IPS-15b (cell line): ENCODE data around the gene IER5L.
"Not testable (repeated sequence)": the region's sequence is repeated elsewhere in the genome, so short reads cannot be mapped to it uniquely, and the experiment has no call there.

Source experiments
- H3K27me3 ChIP-seq: one replicate; pipeline ENCODE4 v1.6.1; 2013; ENCODE audit warnings: low read length; ENCODE audit not compliant: control insufficient read depth, insufficient read depth
- H3K36me3 ChIP-seq: one replicate; pipeline ENCODE4 v1.6.1; 2013; ENCODE audit warnings: low read length; ENCODE audit not compliant: control insufficient read depth, insufficient read depth
- H3K4me1 ChIP-seq: one replicate; pipeline ENCODE4 v1.6.1; 2013; ENCODE audit warnings: mild to moderate bottlenecking, low read length; ENCODE audit not compliant: control insufficient read depth, insufficient read depth
- H3K4me3 ChIP-seq: one replicate; pipeline ENCODE4 v1.5.1; 2013; ENCODE audit warnings: low read depth, low read length
- H3K9ac ChIP-seq: one replicate; pipeline ENCODE4 v1.6.1; 2013; ENCODE audit warnings: low read depth, mild to moderate bottlenecking, low read length
- H3K9me3 ChIP-seq: one replicate; pipeline ENCODE4 v1.6.1; 2013; ENCODE audit warnings: mild to moderate bottlenecking, low read length; ENCODE audit not compliant: control insufficient read depth, insufficient read depth

IER5L gene

DNA sequence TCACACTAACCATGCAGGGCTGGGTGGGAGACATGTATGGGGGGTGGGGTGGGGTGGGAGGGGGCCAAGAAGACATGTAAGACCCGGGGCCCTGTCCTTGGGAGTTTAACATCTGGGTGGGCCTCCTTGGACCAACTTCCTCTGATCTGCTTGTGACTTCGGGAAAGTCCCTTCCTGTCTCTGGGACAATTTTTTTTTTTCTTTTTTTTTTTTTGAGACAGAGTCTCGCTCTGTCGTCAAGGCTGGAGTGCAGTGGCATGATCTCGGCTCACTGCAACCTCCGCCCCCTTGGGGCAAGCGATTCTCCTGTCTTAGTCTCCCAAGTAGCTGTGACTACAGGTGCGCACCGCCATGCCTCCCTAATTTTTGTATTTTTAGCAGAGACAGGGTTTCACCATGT is 23.8 kb upstream of the IER5L start:
- peaks cover 2% of the 10 kb centered on the region for H3K4me1 ChIP-seq
- H3K27me3 ChIP-seq = peaks cover 25% of the 10 kb centered on the region
- H3K36me3 ChIP-seq = no peaks in the 10 kb centered on the region
- H3K9ac ChIP-seq = no peak overlapping the region
- no peak overlapping the region for H3K4me3 ChIP-seq
- H3K9me3 ChIP-seq = no peaks in the 10 kb centered on the region

DNA sequence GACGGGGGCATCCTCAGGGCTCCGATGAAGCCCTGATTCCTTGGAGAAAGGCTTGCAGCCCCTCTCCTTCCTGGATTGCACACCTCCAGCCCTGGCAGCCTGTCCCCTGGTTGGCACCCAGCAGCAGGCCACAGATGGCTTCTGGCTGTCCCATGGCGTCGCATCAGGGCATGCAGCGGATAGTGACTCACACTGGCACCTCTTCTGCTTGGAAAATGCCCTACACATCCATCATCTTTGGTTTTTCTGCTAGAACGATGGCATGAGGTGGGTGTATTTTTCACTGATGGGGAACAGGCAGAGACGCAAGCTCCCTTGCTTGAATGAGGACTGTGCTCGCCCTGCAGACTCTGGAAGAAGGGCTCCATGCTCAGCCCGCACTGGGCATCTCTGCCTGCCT is 23.2 kb upstream of the IER5L start:
- H3K9me3 ChIP-seq = no peaks in the 10 kb centered on the region
- peaks cover 25% of the 10 kb centered on the region for H3K27me3 ChIP-seq
- H3K4me3 ChIP-seq = no peak overlapping the region
- H3K4me1 ChIP-seq = peaks cover 2% of the 10 kb centered on the region
- no peaks in the 10 kb centered on the region for H3K36me3 ChIP-seq
- no peak overlapping the region for H3K9ac ChIP-seq

DNA sequence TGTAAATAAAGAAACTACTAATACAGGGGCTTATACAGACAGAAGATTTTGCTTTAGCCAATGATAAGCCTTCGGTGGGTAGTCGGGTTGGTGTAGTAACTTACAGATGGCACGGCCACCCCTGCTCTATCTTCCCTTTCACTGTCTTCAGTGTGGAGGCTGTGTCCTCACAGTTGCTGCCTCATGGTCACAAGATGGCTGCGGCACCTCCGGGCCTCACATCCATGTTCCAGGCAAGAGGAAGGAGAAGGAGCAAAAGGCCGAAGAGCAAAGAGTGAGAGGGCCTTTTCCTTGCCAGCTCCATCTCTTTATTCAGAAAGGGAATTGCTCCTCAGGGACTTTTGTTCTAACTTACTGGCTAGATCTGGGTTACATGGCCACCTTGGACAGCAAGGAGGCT is 22.2 kb upstream of the IER5L start:
- no peaks in the 10 kb centered on the region for H3K9me3 ChIP-seq

DNA sequence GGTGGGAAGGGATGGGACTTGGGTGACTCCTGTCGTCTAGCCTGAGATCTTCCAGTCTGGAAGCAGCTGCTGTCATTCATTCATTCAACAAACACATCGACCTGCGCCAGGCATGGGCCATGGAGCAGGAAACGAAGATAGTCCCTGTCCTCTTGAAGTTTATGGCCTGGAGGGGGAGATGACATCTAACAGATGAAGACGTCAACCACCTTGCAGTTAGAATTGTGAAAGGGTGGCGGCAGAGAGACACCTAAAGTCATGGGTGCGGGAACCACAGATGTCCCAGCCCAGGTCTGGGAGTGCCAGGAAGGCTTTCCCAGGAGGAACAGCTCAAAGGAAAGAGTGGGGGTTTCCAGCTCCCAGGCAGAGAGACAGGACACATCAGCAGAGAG is 21.0 kb upstream of the IER5L start:
- Histone ChIP-seq H3K4me1 (peaks cover 2% of the 10 kb centered on the region), H3K27me3 (peaks cover 37% of the 10 kb centered on the region), H3K36me3 (no peaks in the 10 kb centered on the region), H3K9ac (no peak overlapping the region), H3K9me3 (no peaks in the 10 kb centered on the region), H3K4me3 (no peak overlapping the region)

More for the DNA sequence above, 22.2 kb upstream of the IER5L start:
- Histone ChIP-seq H3K36me3 (no peaks in the 10 kb centered on the region), H3K4me1 (peaks cover 2% of the 10 kb centered on the region), H3K27me3 (peaks cover 32% of the 10 kb centered on the region), H3K4me3 (no peak overlapping the region), H3K9ac (no peak overlapping the region)

DNA sequence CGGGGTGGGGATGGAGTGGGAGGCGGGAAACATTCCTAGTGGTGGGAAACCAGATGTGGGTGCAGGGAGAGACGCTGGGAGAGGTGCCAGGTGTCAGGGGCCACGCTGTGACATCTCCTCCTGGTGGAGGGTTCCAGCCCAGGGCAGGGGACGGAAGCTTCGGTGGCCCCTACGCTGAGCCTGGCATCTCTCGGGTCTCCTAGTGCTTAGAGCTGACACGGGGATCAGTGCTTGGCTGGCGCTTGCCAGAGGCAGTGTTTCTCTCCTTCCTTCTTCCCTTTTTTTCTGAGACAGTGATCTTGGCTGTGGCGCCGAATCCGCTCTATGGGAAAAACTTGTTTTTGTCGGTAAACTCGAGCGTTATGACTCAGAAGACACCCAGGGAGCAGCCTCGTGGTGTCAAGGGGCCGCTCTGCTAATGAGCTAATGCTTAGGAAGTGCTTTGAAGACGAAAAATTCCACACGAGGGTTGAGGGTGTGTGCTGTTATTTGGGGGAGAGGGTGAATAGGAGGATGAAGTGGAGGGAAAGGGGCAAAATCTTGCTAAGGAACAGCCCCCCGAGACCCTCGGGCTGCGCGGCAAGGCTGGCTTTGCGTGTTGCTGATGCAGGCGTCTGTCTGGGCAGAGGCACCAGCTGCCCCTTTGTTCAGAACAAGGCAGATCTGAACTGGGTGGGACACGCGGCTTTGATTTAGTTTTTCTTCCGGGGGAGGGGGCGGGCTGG is 20.4 kb upstream of the IER5L start:
- Histone ChIP-seq H3K9me3 (no peaks in the 10 kb centered on the region), H3K4me1 (peaks cover 4% of the 10 kb centered on the region), H3K9ac (no peak overlapping the region), H3K36me3 (no peaks in the 10 kb centered on the region), H3K27me3 (peaks cover 38% of the 10 kb centered on the region), H3K4me3 (peak overlapping the region; percentile 6)

DNA sequence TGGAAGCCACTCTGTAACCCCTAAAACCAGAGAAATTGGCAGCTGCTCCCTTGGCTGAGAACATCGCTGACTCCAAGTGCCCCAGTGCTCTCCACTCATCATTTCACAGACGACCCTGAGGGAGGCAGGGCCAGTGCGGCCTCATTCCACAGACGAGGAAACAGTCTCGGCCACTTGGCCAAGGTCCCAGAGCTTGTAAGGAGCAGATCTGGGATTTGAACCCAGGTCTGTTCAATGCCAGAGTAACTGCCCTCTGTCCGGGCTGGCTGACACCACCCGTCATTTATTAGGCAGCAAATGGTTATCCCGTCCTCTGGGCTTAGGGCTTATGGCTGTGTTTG is 19.9 kb upstream of the IER5L start:
- H3K27me3 ChIP-seq = peaks cover 42% of the 10 kb centered on the region
- H3K9ac ChIP-seq = no peak overlapping the region
- peak overlapping the region; percentile 6 for H3K4me3 ChIP-seq
- no peaks in the 10 kb centered on the region for H3K9me3 ChIP-seq
- no peaks in the 10 kb centered on the region for H3K36me3 ChIP-seq
- H3K4me1 ChIP-seq = peaks cover 4% of the 10 kb centered on the region

DNA sequence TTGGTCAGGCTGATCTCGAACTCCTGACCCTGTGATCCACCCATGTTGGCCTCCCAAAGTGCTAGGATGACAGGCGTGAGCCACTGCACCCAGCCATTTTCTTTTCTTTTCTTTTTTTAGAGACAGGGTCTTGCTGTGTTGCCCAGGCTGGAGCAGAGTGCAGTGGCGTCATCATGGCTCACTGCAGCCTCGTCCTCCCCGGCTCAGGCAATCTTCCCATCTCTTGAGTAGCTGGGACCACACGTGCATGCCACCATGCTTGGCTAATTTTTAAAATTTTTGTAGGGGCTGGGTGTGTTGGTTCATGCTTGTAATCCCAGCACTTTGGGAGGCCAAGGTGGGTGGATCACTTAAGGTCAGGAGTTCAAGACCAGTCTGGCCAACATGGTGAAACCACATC is 19.0 kb upstream of the IER5L start:
- not testable (repeated sequence) for H3K4me1 ChIP-seq, H3K9ac ChIP-seq, H3K36me3 ChIP-seq, H3K4me3 ChIP-seq, H3K9me3 ChIP-seq
- peaks cover 44% of the 10 kb centered on the region for H3K27me3 ChIP-seq

DNA sequence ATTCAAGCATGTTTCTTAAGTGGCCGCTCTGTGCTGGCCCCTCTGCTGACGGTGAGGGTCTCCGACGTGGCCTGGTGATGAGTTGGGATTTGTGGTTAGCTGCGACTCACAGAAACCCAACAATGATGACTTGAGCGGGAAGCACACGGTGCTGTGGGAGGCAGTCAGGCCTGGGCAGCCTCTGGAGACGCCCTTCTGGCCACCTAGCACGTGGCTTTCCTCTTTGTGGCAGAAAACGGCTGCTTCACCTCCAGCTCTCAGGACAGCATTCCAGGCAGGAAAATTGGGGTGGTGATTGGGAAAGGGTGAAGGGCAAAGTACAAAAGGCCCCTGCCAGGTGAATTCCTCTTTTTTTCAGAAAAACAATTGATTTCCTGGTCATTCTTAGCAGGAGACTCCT is 17.5 kb upstream of the IER5L start:
- Histone ChIP-seq H3K4me1 (peaks cover 4% of the 10 kb centered on the region), H3K9me3 (no peaks in the 10 kb centered on the region), H3K9ac (no peak overlapping the region), H3K27me3 (peaks cover 44% of the 10 kb centered on the region), H3K36me3 (no peaks in the 10 kb centered on the region), H3K4me3 (no peak overlapping the region)

DNA sequence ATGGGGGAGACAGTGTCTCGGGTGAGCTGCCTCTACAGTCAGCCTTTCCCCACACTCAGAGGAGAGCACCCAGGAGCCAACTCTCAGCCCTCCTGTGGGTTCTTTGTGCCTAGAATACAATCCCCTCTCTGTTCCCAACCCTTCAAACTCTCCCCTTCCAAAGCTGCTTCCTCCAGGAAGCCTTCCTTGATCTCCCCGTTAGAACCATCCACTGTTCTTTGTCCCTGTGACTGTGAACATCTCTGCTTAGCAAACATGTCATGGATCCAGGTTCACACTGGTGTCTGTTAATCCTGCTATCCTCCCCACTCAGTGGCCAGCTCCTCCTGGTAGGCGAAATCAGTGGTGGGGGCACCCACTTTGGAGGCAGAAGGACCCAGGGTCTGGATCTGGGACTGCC is 16.2 kb upstream of the IER5L start:
- Histone ChIP-seq H3K9ac (no peak overlapping the region), H3K27me3 (peaks cover 44% of the 10 kb centered on the region), H3K9me3 (no peaks in the 10 kb centered on the region), H3K36me3 (no peaks in the 10 kb centered on the region), H3K4me3 (no peak overlapping the region), H3K4me1 (peaks cover 4% of the 10 kb centered on the region)

DNA sequence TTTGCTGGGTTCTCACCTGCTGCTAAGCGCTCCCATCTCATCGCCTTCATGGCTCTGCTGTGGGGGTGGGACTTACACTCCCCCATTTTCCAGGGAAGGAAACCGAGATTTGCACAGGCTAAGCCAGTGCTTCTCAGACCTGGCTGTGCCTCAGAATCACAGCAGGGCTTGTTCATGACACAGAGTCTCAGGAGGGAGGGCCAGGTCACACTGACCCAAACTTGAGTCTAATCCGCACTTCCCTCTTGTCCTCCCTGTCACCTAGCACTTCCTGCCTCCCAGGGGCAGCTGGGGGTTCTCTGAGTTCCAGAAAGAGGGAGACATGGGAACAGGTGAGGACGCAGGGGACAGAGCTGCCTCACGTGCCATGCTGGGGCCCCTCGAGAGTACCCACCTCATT is 15.6 kb upstream of the IER5L start:
- Histone ChIP-seq H3K27me3 (peaks cover 39% of the 10 kb centered on the region), H3K4me3 (no peak overlapping the region), H3K9me3 (no peaks in the 10 kb centered on the region), H3K4me1 (peaks cover 4% of the 10 kb centered on the region), H3K36me3 (no peaks in the 10 kb centered on the region), H3K9ac (no peak overlapping the region)

DNA sequence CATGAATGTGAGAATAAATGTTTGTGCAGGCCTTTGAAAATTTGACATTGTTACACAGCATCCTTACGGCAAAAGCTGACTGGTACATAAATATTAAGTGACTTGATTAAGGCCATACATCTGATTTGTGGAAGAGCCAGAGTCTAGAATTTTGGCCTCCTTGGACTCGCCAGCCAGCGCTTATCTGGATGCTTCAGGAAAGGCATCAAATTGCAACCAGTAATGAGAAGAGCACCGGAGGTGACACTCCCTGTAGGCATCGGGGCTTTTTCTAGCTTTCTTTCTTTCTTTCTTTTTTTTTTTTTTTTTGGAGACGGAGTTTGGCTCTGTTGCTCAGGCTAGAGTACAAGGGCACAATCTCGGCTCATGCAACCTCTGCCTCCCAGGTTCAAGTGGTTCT is 13.2 kb upstream of the IER5L start:
- Histone ChIP-seq H3K27me3 (peaks cover 28% of the 10 kb centered on the region), H3K36me3 (no peaks in the 10 kb centered on the region), H3K4me1 (peaks cover 2% of the 10 kb centered on the region), H3K9me3 (no peaks in the 10 kb centered on the region), H3K4me3 (no peak overlapping the region), H3K9ac (no peak overlapping the region)

DNA sequence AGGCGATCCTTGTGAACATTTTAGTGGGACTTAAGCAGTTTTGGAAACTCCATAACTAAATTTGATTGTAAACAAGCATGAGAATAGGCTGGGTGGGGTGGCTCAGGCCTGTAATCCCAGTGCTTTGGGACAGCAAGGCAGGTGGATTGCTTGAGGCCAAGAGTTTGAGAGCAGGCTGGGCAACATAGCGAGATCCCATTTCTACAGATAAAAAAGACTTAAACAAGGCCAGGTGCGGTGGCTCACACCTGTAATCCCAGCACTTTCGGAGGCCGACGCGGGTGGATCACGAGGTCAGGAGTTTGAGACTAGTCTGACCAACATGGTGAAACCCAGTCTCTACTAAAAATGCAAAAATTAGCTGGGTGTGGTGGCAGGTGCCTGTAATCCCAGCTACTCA is 11.9 kb upstream of the IER5L start:
- not testable (repeated sequence) for H3K36me3 ChIP-seq, H3K4me1 ChIP-seq, H3K9me3 ChIP-seq, H3K9ac ChIP-seq, H3K4me3 ChIP-seq
- peaks cover 26% of the 10 kb centered on the region for H3K27me3 ChIP-seq
